Testis (tissue), 3 donors: ENCODE measurements around the gene TNFSF13. TPM values are rescaled to one million over a fixed set of nuclear protein-coding genes. Genes with fewer than 3 reads are reported as not detected.

Experiments
- DNase-seq: peaks from one replicate; pipeline ENCODE4 v3.0.0-alpha.2; 2019
- H3K27ac ChIP-seq, 2 donors: fragments of 200-600 bp; sonication (generic); one replicate each; pipeline ENCODE4 v1.5.1; 2019
- H3K27me3 ChIP-seq: fragments of 200-600 bp; sonication (generic); one replicate; pipeline ENCODE4 v1.5.1; 2019
- H3K36me3 ChIP-seq: fragments of 200-600 bp; sonication (generic); one replicate; pipeline ENCODE4 v1.5.1; 2017; ENCODE audit warnings: low read depth; ENCODE audit errors: missing control alignments
- H3K4me1 ChIP-seq: fragments of 200-600 bp; sonication (generic); one replicate; pipeline ENCODE4 v1.5.1; 2019
- H3K4me3 ChIP-seq, 2 donors: fragments of 200-600 bp; sonication (generic); one replicate each; pipeline ENCODE4 v1.5.1; 2017 to 2019
- H3K9me3 ChIP-seq: fragments of 200-600 bp; sonication (generic); one replicate; pipeline ENCODE4 v1.5.1; 2017
- POLR2A ChIP-seq: fragments of 450-650 bp; IDR thresholded peaks from one replicate; pipeline ENCODE4 v1.6.1; 2017; ENCODE audit warnings: antibody characterized with exemption, mild to moderate bottlenecking, moderate library complexity
- WGBS, 2 donors: methylation state at CpG; one replicate each; pipeline ENCODE4 v1.1.5; 2018; 5-methylcytosine and 5-hydroxymethylcytosine counted together
- intact Hi-C: fragments of 100-400 bp; cut with DNase I; formaldehyde crosslinking; loops from one replicate; pipeline ENCODE4 v1.15.1; 2023; ENCODE audit warnings: low total_unique reads
- polyA plus RNA-seq: library from polyadenylated mRNA; stranded (reverse); fragments of 350-450 nt; fragmentation: Illumina TruSeq; extraction: RNeasy Lipid Tissue Mini Kit (QIAGEN cat#74804); gene quantifications from one replicate; pipeline ENCODE4 v1.2.3, GENCODE V29; 2014; ENCODE audit warnings: low read depth, low replicate concordance; ENCODE audit not compliant: insufficient read depth
- total RNA-seq, 2 donors: library from RNA; depleted of rRNA; stranded (reverse); fragments of >200 nt; gene quantifications; one replicate each; pipeline ENCODE4 v1.2.3, GENCODE V29; 2016
- TF ChIP-seq, protein P1 (sequence below), 3 experiments: fragments of 450-650 bp in 2 of 3; fragments of 200-600 bp in 1 of 3; sonication (generic) in 1 of 3; IDR thresholded peaks; one replicate each; pipeline ENCODE4 v1.5.1; 2016 to 2019; ENCODE audit warnings: antibody characterized with exemption in 3 of 3, mild to moderate bottlenecking in 2 of 3, moderate library complexity in 1 of 3

The TNFSF13 gene
- total and polyA plus RNA-seq, 3 donors from 2014 or later = 1.2 to 11.5 (median 5.1) TPM

DNA sequence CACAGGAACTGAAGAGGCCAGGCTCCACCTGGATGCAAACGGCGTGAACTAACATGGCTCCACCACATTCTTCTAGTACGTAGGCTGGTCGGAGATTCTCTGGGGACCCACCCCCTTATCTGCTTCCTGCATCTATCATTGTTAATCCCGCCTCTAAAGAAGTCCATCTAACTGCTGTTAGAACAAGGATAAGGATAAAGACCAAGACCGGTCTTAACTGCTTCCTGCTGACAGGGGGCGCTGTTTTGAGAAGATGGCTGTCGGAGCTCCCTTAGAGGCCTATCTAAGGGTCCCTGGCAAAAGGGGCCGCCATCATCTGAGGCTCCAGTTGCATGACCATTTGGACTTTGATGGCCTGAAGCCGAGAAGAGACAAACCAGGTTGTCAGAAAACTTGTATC, 35.5 kb upstream of the TNFSF13 start:
- intact Hi-C loops = no loop called here
- 38% methylated on average over 10 of the region's 10 CpGs for WGBS, 2 donors
- Histone ChIP-seq H3K4me1 (no peaks in the 10 kb centered on the region), H3K9me3 (no peaks in the 10 kb centered on the region), H3K27ac (no peak overlapping the region), H3K4me3 (no peak overlapping the region), H3K36me3 (no peaks in the 10 kb centered on the region), H3K27me3 (no peaks in the 10 kb centered on the region)
- peak; percentile 63 for DNase-seq
- TF ChIP-seq, protein P1, sequence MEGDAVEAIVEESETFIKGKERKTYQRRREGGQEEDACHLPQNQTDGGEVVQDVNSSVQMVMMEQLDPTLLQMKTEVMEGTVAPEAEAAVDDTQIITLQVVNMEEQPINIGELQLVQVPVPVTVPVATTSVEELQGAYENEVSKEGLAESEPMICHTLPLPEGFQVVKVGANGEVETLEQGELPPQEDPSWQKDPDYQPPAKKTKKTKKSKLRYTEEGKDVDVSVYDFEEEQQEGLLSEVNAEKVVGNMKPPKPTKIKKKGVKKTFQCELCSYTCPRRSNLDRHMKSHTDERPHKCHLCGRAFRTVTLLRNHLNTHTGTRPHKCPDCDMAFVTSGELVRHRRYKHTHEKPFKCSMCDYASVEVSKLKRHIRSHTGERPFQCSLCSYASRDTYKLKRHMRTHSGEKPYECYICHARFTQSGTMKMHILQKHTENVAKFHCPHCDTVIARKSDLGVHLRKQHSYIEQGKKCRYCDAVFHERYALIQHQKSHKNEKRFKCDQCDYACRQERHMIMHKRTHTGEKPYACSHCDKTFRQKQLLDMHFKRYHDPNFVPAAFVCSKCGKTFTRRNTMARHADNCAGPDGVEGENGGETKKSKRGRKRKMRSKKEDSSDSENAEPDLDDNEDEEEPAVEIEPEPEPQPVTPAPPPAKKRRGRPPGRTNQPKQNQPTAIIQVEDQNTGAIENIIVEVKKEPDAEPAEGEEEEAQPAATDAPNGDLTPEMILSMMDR (IDR thresholded peaks at IDR 0.05) = peak in 2 of 3 experiments; percentile 34 to 44
- no peak for TF ChIP-seq POLR2A

DNA sequence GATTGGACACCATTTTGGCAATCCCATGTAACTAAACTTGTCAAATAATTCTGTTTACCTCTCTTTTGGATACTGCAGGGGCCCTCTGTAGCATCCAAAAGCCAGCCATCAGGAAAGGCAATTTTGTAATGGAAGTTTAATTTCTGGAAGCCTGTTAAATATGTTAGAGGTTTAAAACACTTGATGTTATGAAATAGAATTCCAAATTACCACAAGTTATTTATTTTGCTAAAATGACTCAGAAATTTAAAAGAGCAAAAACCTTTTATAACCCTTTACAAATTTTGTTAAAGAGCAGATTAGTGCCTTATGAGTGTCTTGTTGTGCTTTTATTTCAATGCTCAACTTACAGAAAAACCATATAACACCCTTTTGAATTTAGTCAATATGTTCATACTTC, 29.7 kb upstream of the TNFSF13 start:
- Histone ChIP-seq H3K27me3 (no peaks in the 10 kb centered on the region), H3K4me3 (no peak overlapping the region), H3K36me3 (no peaks in the 10 kb centered on the region), H3K27ac (no peak overlapping the region), H3K9me3 (no peaks in the 10 kb centered on the region), H3K4me1 (no peaks in the 10 kb centered on the region)
- intact Hi-C loops = no loop called here
- TF ChIP-seq POLR2A = no peak
- TF ChIP-seq, protein P1 (IDR thresholded peaks at IDR 0.05) = no peak
- no peak for DNase-seq

DNA sequence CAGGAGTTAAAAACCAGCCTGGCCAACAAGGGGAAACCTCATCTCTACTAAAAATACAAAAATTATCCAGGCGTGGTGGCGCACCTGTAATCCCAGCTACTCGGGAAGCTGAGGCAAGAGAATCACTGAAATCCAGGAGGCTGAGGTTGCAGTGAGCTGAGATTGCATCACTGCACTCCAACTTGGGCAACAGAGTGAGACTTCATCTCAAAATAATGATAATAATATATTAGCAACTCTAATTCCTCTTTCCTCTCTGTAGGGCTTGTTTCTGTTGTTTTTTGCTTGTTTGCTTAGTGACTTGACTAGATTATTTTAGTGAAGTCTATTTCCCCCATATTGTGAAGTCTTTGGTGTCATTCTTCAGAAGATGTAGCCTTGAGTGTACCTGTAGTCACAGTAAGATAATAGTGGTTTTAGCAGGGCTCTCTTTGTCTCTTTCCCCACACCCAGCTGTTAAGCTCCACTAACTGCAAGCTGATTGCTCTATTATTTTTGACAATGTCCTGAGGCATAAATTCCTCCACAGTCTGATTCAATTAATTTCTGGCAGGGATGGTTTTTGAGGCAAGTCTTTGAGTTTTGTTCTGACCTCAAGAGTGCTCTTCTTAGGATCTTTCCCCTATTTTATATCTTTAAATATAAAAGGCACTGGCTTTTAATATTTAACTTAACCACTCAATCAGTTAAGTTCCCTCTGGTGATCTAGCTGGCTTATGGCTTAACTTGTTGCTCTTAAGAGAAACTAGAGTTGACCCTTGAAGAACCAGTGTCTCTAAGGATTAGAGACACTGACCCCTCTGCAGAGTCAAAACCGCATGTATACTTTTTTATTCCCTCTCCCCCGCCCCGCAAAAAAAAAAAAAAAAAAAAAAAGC, 28.3 kb upstream of the TNFSF13 start:
- H3K4me3 ChIP-seq = no peak overlapping the region
- TF ChIP-seq, protein P1 (IDR thresholded peaks at IDR 0.05) = no peak
- no peak for TF ChIP-seq POLR2A
- H3K9me3 ChIP-seq = no peaks in the 10 kb centered on the region
- H3K27me3 ChIP-seq = no peaks in the 10 kb centered on the region
- intact Hi-C loops = no loop called here
- DNase-seq = no peak
- no peaks in the 10 kb centered on the region for H3K4me1 ChIP-seq
- no peaks in the 10 kb centered on the region for H3K36me3 ChIP-seq
- 83 to 94% methylated on average over 6 of the region's 6 CpGs for WGBS, 2 donors
- H3K27ac ChIP-seq = no peak overlapping the region

DNA sequence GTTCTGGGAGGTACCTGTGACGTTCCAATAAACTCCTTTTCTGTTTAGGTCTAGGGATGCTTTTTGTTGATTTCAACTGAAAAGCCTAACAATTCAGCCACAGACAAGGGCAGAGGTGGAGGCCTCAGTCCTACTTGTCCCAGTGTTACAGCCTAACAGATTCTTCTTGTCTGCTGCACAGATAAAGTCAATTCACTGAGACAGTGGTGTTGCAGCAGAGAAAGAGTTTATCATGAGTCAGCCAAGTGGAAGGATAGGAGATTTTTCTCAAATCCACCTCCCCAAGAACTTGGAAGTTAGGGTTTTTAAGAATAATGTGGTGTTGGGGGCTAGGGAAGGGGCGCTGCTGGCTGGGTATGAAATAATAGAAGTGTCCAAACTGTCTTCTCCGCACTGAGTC, 20.5 kb upstream of the TNFSF13 start:
- TF ChIP-seq POLR2A = no peak
- TF ChIP-seq, protein P1 (IDR thresholded peaks at IDR 0.05) = no peak
- H3K4me1 ChIP-seq = no peaks in the 10 kb centered on the region
- no peaks in the 10 kb centered on the region for H3K9me3 ChIP-seq
- no peak for DNase-seq
- no peaks in the 10 kb centered on the region for H3K36me3 ChIP-seq
- no peaks in the 10 kb centered on the region for H3K27me3 ChIP-seq
- intact Hi-C loops = no loop called here
- H3K4me3 ChIP-seq = no peak overlapping the region
- 70 to 83% methylated on average over 3 of the region's 3 CpGs for WGBS, 2 donors
- no peak overlapping the region for H3K27ac ChIP-seq
